Stimulated activated naive CD4-positive, alpha-beta T cell treated with Interleukin-2 at 50 U/mL for 16 hours (primary cell): ENCODE data around the gene CRYBB1.

Experiments
- DNase-seq: peaks from one replicate; lab custom pipeline; 2025; lab: John Stamatoyannopoulos, UW

CRYBB1 gene

DNA sequence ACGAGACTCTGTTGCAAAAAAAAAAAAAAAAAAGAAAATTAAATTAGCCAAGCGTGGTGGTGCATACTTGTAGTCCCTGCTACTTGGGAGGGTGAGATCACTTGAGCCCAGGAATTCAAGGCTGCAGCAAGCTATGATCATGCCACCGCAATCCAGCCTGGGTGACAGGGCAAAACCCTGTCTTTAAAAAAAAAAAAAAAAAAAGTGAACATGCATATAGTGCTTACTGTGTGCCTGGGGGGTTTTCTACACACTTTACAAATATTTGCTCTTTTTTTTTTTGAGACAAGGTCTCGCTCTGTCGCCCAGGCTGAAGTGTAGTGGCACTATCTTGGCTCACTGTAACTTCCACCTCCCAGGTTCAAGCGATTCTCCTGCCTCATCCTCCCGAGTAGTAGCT, 40.7 kb downstream of the CRYBB1 start:
- DNase-seq: no peak

DNA sequence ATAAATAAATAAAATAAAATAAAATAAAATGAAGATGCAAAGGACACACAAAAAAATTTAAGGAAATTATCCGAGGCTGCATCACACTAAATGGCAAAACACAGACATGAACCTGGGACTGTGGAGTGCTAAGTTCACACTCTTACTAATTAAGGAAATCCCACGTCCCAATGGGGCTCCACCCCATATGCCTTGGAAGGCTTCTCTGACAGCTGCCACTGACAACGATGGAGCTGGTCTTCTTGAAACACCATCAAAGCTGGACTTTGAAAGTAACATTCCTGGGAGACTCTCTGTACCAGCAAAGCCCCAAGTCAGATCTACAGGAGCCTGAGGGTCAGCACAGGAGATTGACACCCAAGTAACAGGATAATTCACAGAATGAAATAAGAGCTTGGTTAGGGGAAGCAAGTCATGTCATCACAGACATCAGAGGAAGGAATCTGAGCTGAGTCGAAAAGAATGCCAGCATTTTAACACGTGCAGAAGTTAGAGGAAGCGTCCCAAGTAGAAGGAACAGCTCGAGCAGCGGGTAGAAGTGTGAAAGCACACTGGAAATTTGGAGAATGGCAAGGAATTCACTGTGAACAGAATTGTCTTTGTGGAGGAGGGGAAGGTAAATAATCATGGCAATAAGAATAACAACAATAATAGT, 41.7 kb downstream of the CRYBB1 start:
- DNase-seq: no peak

GRCh38 chr22:26574001-26574723, 43.7 kb downstream of the CRYBB1 start:
- no peak for DNase-seq

GRCh38 chr22:26573026-26573662, 44.7 kb downstream of the CRYBB1 start:
- DNase-seq: no peak

- no peak for DNase-seq
Measured at GRCh38 chr22:26570864-26571525, 46.8 kb downstream of the CRYBB1 start.

GRCh38 chr22:26570115-26570514, 47.7 kb downstream of the CRYBB1 start:
- no peak for DNase-seq

DNA sequence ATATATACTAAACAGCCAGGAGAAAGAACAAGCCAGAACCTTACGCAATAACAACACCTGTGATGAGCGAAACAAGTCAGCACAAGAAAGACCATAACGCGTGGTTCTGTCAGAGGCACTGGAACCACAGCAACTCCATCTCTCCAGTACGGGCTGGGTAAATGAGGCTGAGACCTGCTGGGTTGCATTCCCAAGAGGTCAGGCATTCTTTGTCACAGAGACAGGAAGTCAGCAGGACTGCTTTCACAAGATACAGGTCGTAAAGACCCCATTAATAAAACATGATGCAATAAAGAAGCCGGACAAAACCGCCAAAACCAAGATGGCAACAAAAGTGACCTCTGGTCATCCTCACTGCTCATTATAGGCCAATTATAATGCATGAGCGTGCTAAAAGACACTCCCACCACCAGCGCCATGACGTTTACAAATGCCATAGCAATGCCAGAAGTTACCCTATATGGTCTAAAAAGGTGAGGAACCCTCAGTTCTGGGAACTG, 49.6 kb downstream of the CRYBB1 start:
- no peak for DNase-seq

DNA sequence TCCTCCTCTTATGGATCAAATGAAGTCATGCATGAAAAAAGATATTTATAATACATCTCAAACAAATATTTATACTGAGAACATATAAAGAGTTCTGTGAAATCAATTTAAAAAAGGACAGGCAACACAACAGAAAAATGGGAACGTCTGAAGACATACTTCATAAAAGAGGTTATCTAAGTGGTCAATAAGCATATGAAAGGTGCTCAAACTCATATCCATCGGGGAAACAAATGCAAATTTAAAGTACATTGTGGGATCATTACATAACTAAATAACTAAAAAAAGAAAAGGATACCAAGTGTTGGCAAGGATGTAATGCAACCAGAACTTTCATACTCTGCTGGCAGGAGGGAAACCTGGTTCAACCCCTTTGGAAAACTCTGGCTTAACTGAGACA, 50.2 kb downstream of the CRYBB1 start:
- no peak for DNase-seq

GRCh38 chr22:26566994-26567393, 50.8 kb downstream of the CRYBB1 start:
- no peak for DNase-seq

- DNase-seq: no peak
Measured at GRCh38 chr22:26565889-26566288, 51.9 kb downstream of the CRYBB1 start.

DNA sequence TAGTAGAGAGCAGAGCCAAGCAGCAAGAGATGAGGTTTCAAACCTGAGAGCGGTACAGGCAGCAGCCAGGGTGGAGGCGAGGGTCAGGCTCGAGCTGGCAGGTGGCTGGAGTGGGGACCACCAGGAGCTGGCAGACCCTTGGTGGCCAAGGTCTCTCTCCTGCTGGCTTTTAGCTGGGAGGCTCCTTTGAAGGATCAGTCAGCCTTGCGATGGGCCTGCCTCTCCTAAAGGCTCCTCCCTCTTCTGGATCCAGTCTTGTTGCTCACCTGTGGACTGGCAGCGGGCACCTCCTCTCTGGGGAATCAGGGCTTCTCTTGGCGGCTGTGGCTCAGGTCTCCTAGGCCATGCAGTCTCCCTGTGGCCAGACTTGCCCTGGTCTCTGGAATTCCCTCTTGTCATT, 52.6 kb downstream of the CRYBB1 start:
- no peak for DNase-seq

GRCh38 chr22:26564672-26565071, 53.2 kb downstream of the CRYBB1 start:
- no peak for DNase-seq

- no peak for DNase-seq
Measured at GRCh38 chr22:26564181-26564580, 53.6 kb downstream of the CRYBB1 start.

- DNase-seq: no peak
Measured at GRCh38 chr22:26563022-26563421, 54.8 kb downstream of the CRYBB1 start.

DNA sequence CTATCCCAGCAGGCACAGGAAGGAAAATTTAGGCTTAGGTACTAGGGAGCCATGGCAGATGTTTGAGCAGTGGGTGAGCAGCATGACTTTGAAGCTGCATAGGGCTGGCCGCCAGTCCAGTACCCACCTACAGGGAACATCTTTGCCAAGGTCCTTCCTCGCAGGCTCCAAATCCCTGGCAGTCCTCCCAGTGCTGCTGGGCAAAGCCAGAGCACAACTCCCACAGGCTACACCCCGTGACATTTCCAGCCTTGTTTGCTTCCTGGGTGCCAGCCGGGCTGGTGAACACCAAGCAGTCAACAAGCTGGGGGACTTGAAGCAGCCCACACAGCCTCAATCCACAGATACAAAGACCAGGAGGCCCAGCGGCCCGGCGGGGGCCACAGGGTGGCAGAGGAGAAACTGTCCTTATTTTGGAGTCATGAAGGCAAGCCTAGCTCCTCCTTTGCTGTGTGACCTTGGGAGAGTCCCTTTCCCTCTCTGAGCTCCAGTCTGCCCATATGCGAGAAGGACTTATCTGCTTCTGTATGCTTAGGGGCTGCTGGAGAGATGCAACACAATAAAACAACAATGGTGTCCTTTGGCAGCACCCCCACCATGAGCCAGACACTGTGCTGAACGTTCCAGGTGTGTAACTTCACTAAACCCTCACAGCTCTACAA, 55.9 kb downstream of the CRYBB1 start:
- DNase-seq: no peak

DNA sequence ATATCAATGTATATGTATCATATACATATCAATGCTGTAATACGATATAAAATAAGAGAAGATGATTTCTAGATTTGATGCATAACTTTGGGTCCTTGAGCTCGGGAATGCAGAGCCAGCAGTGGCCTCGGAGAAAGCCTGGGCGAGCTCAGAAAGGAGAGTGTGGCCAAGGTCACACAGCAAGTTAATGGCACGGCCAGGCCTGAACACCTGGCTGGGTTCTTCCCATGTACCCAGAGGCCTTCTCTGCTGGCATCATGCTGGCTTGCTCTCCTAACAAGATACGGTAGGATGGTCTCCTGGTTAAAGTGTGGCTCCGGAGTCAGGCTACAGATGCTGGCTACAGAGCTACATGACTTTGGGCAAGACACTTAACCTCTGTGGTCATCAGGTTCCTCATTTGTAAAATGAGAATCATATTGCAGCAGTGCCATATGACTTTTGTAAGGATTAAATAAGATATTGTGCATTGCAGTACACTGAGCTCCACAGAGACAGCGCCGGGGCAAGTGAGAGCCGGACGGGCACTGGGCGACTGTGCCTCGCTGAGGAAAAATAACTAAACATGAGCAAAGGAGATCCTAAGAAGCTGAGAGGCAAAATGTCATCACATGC, 57.8 kb downstream of the CRYBB1 start:
- no peak for DNase-seq

GRCh38 chr22:26558248-26558895, 59.5 kb downstream of the CRYBB1 start:
- DNase-seq: no peak

GRCh38 chr22:26556904-26557303, 60.9 kb downstream of the CRYBB1 start:
- DNase-seq: no peak

DNA sequence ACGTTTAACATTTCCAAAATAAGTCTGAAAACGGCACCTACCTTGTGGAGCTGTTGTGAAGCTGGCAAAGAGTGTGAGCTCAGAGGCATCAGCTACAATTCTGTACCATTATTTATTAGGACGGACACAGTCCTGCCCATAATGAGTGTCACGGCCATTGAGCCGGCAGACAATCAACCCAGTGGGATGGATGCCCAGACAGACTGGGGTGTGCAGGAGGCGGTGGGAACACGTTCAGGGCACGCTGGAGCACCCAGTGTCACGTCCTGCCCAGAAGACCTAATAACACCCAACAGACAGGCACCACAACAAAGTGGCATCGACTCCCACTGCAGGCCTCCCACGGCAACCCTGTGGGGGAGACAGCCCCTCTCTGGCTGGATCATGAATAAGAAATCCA, 62.3 kb downstream of the CRYBB1 start:
- DNase-seq: no peak

DNA sequence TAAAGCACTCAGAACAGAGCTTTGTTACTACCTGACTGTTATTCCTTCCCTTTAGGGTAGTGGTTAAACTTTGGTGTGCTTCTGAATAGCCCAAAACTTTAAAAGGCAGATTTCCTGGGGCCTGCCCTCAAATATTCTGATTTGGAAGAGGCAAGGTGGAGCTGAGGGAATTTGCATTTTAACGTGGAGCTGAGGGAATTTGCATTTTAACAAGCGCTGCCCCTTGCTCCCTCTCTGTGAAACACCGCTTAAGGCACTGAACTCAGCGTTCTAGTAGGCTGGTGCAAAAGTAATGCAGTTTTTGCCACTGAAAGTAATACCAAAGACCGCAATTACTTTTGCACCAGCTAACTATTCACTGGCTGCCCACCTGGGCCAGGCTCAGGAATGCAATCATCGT, 62.9 kb downstream of the CRYBB1 start:
- no peak for DNase-seq
